Endothelial cell of hepatic sinusoid (primary cell): ENCODE results near the gene PRDM4.
"Not testable (repeated sequence)": the region's sequence is repeated elsewhere in the genome, so short reads cannot be mapped to it uniquely, and the experiment has no call there.

Experiments used
- in situ Hi-C: cut with HindIII; loops from 2 replicates; pipeline ENCODE4 v1.10.0; 2017; ENCODE audit warnings: low sequenced_read_pairs

PRDM4 gene

DNA sequence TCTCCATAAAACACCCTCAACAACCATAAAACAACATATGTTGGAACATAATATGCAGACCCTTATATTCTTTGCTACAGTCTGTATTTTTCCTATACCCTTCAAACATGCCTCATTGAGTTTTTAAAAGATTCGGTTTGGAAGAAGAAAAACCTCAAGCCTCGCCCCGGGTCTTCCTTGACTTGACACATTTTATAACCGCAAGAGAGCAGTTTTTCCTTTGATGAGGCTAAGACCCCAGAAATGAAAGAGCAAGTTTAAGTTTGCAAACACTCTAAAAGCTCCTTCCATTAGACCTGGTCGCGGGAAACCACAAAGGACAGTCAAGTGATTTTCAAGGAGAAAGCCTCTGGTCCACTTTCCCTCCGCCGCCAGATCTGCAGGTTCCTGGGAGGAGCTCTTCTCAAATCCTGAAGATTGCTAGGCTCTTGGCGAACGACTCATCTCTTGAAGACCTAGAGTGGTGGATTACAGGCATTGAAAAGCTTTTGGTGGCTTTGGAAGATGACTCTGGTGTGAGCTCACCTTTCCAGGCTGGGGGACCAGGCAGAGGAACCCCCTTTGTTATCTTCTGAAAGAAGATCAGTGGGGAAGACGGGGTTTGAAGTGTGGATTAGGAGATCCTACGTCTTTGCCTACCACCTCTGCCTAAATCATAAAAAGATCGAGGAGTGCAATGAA, 13.6 kb upstream of the PRDM4 start, which contains the start of gene ASCL4:
ASCL4 (plus strand) TSS at position 356 of the 681 bp plus-strand sequence. CDS start 515 bp downstream, outside the sequence.
- in situ Hi-C loops = no loop called here

DNA sequence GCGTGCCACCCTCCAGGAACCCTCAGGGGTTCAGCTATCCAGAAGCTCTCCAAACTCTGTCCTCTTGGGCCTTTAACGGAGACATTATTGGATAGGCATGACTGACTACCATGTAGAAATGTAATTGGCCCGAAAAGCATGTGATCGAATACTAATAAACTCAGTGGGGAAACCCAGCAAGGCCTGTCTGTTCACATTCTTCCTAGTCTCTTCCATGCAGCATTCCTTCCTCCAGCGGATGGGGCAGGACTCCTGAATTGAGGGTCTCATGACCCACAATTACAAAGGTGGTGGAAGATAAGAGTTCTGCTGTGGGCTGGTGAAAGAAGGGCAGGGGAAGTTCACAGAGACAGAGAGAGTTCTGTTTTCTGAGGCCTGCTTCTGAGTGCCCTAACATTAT, 6.5 kb upstream of the PRDM4 start:
- in situ Hi-C loops = no loop called here

- in situ Hi-C loops = no loop called here
Measured at GRCh38 chr12:107765316-107765715, 4.4 kb upstream of the PRDM4 start.

- in situ Hi-C loops = no loop called here
Measured at GRCh38 chr12:107764626-107765025, 3.7 kb upstream of the PRDM4 start.

- in situ Hi-C loops = no loop called here
Measured at GRCh38 chr12:107762874-107763273, 1.9 kb upstream of the PRDM4 start.

GRCh38 chr12:107761502-107761904, 566 bp upstream of the PRDM4 start:
- in situ Hi-C loops = no loop called here

- in situ Hi-C loops = no loop called here
Measured at GRCh38 chr12:107760207-107760808, 629 bp downstream of the PRDM4 start.

DNA sequence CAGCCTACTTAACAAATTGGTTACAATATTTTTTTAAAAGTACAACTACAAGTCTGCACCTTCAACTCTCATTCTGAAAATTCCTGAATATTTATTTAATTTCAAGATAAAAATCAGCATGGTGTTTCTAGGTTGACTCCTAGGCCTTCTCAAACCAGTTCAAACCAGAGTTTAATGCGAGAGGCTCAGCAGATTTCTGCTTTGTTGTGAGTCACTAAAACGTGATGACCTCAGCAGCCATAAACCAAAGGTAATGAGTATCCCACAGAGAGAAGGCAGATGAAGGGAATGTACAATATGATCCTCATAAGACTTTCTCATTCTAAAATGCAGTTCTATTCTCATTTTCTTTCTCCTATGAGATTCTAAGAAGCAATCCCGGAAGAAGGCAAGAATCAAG, 1.5 kb downstream of the PRDM4 start:
- in situ Hi-C loops = no loop called here

- in situ Hi-C loops = loop anchor here (10.0 kb wide), 1 partner anchor 64 kb away; the partner anchor contains the start of gene PWP1
Measured at GRCh38 chr12:107749083-107749482, 11.9 kb downstream of the PRDM4 start.

GRCh38 chr12:107748472-107748871, 12.5 kb downstream of the PRDM4 start:
- in situ Hi-C loops = loop anchor here (10.0 kb wide), 1 partner anchor 64 kb away; the partner anchor contains the start of gene PWP1

GRCh38 chr12:107736914-107737313, 24.0 kb downstream of the PRDM4 start:
- in situ Hi-C loops = no loop called here

GRCh38 chr12:107735763-107736162, 25.2 kb downstream of the PRDM4 start:
- in situ Hi-C loops = no loop called here

GRCh38 chr12:107734139-107734538, 26.8 kb downstream of the PRDM4 start:
- in situ Hi-C loops = no loop called here

- in situ Hi-C loops = no loop called here
Measured at GRCh38 chr12:107732365-107732764, 28.6 kb downstream of the PRDM4 start.

- in situ Hi-C loops = no loop called here
Measured at GRCh38 chr12:107731366-107731765, 29.6 kb downstream of the PRDM4 start.

GRCh38 chr12:107730618-107731341, 30.2 kb downstream of the PRDM4 start:
- in situ Hi-C loops = no loop called here

GRCh38 chr12:107727742-107728141, 33.2 kb downstream of the PRDM4 start:
- in situ Hi-C loops = not testable (repeated sequence)

GRCh38 chr12:107727327-107727726, 33.6 kb downstream of the PRDM4 start:
- in situ Hi-C loops = not testable (repeated sequence)

- in situ Hi-C loops = no loop called here
Measured at GRCh38 chr12:107718606-107719005, 42.3 kb downstream of the PRDM4 start.

DNA sequence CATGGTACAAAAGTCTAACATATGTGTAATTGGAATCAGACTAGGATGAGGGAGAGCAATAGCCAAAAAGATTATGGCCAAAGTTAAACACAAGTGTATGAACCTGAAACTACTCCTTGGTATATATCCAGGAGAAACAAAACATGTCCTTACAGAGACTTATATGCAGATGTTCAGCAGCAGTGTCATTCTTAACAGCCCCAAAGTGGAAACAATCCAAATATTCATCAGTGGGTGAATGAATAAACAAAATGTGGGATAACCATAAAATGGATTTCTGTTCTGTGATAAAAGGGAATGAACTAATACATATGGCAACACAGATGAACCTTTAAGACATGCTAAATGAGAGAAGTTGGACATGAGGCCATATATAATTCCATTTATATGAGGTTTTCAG, 45.2 kb downstream of the PRDM4 start:
- in situ Hi-C loops = no loop called here

- in situ Hi-C loops = not testable (repeated sequence)
Measured at GRCh38 chr12:107705522-107705921, 55.4 kb downstream of the PRDM4 start.

- in situ Hi-C loops = no loop called here
Measured at GRCh38 chr12:107704041-107704440, 56.9 kb downstream of the PRDM4 start.
